Erythroblast (primary cell): ENCODE measurements around the gene SSPN.
A peak's percentile ranks its signal among the peaks of the same experiment; 100 is the strongest.

ENCODE experiments used
- DNase-seq, 2 experiments: peaks; one replicate each; lab custom pipeline; 2025; lab: John Stamatoyannopoulos, UW
- GATA1 ChIP-seq: IDR thresholded peaks from 2 replicates; pipeline ENCODE4 v1.6.1; 2011; ENCODE audit warnings: low read depth, mild to moderate bottlenecking, control low read depth, low read length, moderate library complexity
- POLR2A ChIP-seq: IDR thresholded peaks from 2 replicates; pipeline ENCODE4 v1.6.1; 2011; ENCODE audit warnings: mild to moderate bottlenecking, low read length

The SSPN gene

GRCh38 chr12:26197832-26198231 is 2.5 kb downstream of the SSPN start:
- TF ChIP-seq GATA1, result no peak
- TF ChIP-seq POLR2A, result no peak
- no peak for DNase-seq

- no peak for DNase-seq
- no peak for TF ChIP-seq GATA1
- no peak for TF ChIP-seq POLR2A
Observed at GRCh38 chr12:26198742-26199141, 3.4 kb downstream of the SSPN start.

GRCh38 chr12:26203167-26203780 is 7.9 kb downstream of the SSPN start:
- no peak for DNase-seq
- TF ChIP-seq GATA1, result no peak
- no peak for TF ChIP-seq POLR2A

GRCh38 chr12:26204612-26205289 is 9.4 kb downstream of the SSPN start:
- TF ChIP-seq POLR2A, result no peak
- no peak for TF ChIP-seq GATA1
- no peak for DNase-seq

GRCh38 chr12:26205298-26205697 is 9.9 kb downstream of the SSPN start:
- TF ChIP-seq GATA1, result no peak
- TF ChIP-seq POLR2A, result no peak
- no peak for DNase-seq

- no peak for DNase-seq
- TF ChIP-seq POLR2A, result no peak
- TF ChIP-seq GATA1, result no peak
Observed at GRCh38 chr12:26205941-26206340, 10.6 kb downstream of the SSPN start.

- TF ChIP-seq GATA1 (no peak), POLR2A (no peak)
- no peak for DNase-seq
Observed at GRCh38 chr12:26211331-26211730, 16.0 kb downstream of the SSPN start.

- no peak for DNase-seq
- TF ChIP-seq POLR2A (no peak), GATA1 (no peak)
Observed at GRCh38 chr12:26212396-26212795, 17.0 kb downstream of the SSPN start.

- no peak for TF ChIP-seq GATA1
- no peak for TF ChIP-seq POLR2A
- DNase-seq, result no peak
Observed at GRCh38 chr12:26212988-26213387, 17.6 kb downstream of the SSPN start.

GRCh38 chr12:26214121-26214520 is 18.7 kb downstream of the SSPN start:
- TF ChIP-seq POLR2A (no peak), GATA1 (no peak)
- DNase-seq, result no peak

- DNase-seq, result no peak
- TF ChIP-seq POLR2A (no peak), GATA1 (no peak)
Observed at GRCh38 chr12:26219736-26220135, 24.4 kb downstream of the SSPN start.

GRCh38 chr12:26224657-26225056 is 29.3 kb downstream of the SSPN start:
- TF ChIP-seq GATA1 (no peak), POLR2A (no peak)
- no peak for DNase-seq

GRCh38 chr12:26226122-26226521 is 30.7 kb downstream of the SSPN start:
- no peak for DNase-seq
- TF ChIP-seq GATA1 (no peak), POLR2A (no peak)

GRCh38 chr12:26226629-26227360 is 31.4 kb downstream of the SSPN start:
- peak; percentile 11 for DNase-seq

More at GRCh38 chr12:26226629-26227360, 31.4 kb downstream of the SSPN start:
- TF ChIP-seq GATA1 (no peak), POLR2A (no peak)
